ENCODE results near the gene TOR2A. TPM values are rescaled to one million over a fixed set of nuclear protein-coding genes. Genes with fewer than 3 reads are reported as not detected.

TOR2A gene
- polyA plus RNA-seq, 3 donors, result 17.6 to 19.8 (median 18.6) TPM

GRCh38 chr9:127749090-127749787 lies 14.1 kb upstream of the TOR2A start:
- DNase-seq, result no peak

DNA sequence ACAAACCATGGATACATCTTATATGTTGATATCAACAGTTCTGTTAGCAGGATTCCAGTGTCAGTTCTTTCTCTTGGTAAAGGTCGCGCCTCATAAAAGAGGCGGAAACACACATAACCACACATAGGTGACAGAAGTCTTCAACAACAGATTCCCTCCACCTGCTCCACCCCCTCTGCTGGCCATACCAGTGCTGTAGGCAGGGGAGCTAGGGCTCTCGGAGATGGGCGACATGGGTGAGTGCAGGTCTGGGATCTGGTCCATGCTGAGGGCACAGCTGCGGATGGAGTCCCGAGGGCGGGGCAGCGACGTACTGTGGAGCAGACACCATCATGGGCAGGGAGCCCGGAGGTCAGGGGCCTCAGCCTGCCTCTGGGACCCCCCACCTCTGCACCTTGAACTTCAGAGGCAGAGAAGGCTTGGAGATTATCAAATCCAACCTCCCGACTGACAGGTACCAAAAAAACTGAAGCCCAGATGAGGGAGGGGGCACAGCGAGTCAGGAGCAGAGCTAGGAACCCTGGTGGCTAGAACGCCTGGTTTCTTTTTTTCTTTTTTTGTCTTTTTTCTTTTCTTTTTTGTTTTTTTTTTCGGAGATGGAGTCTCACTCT lies 12.0 kb upstream of the TOR2A start:
- DNase-seq, result no peak

DNA sequence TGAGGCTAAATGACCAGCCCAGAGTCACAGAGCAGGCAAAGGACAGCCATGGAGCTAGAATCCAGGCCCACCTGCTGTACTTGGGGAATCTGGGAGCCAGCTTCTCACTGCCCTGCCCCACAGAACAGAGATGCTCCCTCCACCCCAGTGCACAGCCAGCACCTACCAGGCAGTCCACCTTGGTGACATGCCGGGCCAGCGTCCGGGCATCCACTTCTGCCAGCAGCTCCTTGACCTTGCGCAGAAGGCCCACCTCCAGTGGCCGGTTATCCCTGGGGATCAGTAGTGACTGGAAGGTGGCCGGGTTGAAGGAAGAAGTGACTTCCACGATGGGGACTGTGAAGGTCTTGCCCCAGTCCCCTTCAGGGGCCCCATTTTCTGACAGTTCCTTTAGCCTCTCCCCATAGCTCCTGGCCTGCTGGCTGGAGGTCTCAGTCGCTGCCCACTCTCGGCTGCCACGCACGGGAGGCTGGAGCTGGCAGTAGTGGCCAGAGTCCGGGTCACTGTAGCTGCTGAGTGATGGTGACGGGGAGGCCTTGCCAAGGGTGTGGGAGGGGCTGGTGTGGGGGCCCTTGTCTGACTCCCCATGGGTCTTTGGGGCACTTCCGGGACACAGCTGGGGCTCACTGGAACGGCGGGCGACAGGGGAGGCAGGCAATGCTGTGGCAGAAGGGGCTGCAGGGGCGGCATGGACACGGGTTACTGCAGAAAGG lies 9.5 kb upstream of the TOR2A start:
- no peak for DNase-seq

DNA sequence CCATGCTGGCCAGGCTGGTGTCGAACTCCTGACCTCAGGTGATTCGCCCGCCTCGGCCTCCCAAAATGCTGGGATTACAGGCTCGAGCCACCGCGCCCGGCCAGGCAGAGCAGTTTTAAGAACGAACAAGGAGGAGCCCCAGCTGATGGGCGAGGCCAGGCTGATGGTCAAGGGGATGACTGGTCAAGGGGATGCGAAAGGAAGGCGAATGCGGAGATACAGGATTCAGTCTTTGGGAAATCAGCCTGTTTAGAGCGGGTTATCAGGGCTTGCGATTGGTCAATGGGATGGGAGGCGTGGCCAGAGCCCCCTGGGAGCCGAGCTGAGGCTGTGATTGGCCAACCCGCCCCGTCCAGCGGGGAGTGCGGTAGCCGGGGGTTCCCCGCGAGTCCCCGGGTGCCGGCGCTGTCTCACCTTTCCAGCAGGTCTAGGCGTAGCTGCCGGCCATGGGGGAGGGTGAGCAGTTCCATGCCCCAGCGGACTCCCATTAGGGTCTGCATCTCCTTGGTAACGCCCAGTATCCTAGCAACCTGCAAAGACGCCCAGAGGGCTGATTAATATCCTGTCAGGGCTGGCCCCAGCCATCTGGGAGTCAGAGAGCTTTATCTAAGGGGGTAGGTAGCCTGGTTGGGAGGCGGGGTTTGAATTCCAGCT lies 7.5 kb upstream of the TOR2A start:
- peak; percentile 90 for DNase-seq

DNA sequence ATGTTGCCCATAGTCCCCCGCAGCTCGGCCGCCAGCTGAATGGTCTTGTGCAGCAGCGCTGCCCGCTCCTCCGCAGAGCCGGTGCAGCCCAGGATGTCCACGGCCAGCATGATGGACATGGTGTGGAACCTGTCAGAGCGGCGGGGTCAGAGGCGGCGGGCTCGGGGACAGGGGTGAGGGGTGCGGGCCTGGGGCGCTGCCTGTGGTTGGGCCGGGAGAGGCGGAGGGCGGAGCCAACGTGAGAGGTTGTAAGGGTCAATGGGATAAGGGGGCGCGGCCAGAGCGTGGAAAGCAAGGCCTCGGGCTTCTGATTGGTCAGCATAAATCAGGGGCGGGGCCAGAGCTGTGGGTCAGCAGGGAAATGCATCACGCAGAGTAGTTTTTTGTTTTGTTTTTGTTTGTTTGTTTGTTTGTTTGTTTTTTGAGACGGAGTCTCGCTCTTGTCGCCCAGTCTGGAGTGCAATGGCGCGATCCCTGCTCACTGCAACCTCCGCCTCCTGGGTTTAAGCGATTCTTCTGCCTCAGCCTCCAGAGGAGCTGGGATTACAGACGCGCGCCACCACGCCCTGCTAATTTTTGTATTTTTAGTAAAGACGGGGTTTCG lies 6.8 kb upstream of the TOR2A start:
- peak; percentile 75 for DNase-seq

GRCh38 chr9:127739614-127740330 lies 4.7 kb upstream of the TOR2A start:
- DNase-seq, result no peak

DNA sequence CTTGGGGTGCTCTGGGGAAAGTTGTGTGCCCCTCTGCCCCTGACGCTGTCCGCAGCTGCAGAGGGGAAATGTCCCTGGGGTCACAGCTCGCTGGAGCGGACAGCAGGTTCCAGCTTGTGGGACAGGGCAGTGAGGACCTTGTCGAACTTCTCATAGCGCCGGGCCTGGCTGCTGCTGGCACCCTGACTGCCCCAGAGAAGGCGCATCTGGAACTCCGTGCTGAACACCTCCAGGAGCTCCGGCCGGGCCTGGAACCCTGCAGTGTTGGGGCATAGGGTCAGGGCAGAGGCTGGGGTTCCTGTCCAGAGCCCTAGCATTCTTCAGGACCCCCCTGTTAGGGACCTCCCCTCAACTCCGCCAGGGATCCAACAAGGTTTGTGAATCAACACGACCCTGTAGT lies 3.6 kb upstream of the TOR2A start:
- no peak for DNase-seq

DNA sequence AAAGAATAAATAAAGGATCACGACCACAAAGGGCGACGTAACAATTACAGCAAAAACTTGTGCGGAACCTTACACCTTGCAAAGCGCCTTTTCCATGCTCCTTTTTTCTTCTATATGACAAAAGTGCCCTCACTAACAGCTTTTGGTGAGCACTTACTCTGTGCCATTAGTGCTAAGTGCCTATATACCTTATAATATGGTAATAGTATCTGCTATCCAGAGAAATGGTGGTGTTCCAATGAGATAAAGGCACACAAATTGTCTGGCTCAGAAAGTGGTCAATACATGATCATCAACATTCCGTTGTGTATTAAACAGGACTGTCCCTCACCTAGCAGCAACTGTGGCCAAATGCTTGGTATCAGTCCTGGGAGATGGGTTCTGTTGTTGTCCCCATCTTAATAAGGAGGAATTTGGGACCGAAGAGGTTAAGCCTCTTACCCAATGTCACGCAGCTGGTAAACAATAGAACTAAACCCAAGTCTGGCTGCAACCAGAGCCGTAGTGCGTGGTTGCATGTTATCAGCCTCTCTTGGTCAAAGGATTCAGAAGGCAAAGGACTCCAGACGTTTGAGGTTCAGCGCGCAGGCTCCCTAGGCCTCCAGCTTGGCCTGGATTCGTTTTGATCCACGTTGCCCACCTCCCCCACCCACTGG lies 564 bp upstream of the TOR2A start:
- DNase-seq, result no peak

- no peak for DNase-seq
Measured at GRCh38 chr9:127734247-127734746, 797 bp downstream of the TOR2A start.

GRCh38 chr9:127733614-127734013 lies 1.5 kb downstream of the TOR2A start:
- DNase-seq, result no peak

DNA sequence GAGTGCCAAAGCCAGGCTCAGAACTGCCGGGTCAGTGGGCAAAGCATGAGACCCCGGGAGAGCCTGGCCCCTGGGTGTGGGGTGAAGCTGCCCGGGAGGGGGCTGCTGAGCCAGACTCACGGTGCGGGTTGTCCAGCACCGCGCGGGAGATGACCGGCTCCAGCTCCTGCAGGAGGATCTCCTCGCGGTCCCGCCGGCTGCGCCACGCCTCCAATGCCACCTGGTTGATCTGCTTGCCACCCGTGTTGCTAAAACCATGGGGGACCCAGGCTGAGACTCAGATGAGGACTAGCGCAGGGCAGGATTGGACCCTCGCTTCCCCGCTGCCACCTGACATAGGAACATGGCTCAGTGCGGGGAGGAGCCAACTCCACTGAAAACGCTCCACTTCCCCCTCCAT lies 2.6 kb downstream of the TOR2A start:
- DNase-seq, result no peak

- no peak for DNase-seq
Measured at GRCh38 chr9:127731938-127732337, 3.2 kb downstream of the TOR2A start.

DNA sequence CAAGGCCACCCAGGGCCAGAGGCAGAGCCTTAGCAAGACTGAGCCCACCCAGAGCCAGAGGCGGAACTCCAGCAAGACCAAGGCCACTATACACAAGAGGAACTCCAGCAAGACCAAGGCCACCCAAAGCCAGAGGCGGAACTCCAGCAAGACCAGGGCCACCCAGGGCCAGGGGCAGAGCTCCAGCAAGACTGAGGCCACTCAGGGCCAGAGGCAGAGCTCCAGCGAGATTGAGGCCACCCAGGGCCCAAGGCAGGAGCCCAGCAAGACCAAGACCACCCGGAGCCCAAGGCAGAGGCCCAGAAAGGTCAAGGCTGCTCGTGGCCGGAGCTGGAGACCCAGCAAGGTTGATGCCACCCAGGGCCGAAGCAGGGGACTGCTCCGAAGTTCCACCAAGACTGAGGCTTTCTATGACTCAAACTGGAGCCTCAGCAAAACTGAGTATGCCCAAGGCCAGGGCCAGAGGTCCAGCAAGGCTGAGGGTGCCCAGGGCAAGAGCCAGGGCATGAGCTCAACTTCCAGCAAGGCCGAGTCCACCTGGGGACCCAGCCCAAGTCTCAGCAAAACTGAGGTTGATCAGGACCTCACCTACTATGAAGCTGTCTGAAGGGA lies 4.2 kb downstream of the TOR2A start:
- DNase-seq, result no peak

DNA sequence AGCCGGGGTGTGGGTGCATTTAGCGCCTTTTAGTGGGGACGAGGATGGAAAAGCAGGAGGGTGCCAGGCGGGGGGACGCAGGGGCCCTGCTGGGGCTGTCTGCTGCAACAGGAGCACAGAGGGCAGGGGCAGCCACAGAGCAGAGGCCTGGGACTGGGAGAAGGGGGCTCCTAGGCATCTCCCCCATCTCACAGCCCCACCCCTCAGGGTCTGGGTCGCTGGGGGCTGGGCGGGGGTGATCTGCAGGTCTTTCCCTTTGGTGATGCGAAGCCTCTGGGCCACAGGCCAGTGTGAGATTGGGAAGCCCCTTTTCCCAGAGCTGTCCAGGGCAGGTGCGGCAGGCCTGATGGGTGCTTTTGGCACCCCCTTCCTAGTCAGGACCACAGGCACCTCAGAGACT lies 4.8 kb downstream of the TOR2A start:
- DNase-seq, result no peak

GRCh38 chr9:127729522-127730256 lies 5.4 kb downstream of the TOR2A start:
- DNase-seq, result no peak

GRCh38 chr9:127728808-127729207 lies 6.3 kb downstream of the TOR2A start:
- no peak for DNase-seq

- no peak for DNase-seq
Measured at GRCh38 chr9:127726871-127727270, 8.2 kb downstream of the TOR2A start.

DNA sequence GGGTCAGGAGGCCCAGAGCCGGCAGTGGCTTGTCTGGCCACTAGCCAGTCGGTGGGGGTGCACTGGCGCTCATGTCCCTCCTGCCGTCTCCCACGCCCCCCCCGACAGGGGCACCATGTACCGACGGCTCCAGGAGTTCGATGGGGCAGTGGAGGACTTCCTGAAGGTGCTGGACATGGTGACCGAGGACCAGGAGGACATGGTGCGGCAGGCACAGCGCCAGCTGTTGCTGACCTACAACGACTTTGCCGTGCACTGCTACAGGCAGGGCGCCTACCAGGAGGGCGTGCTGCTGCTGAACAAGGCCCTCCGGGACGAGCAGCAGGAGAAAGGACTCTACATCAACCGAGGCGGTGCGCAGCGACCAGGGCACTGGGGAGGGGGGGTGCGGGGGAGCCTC lies 11.1 kb downstream of the TOR2A start:
- no peak for DNase-seq

DNA sequence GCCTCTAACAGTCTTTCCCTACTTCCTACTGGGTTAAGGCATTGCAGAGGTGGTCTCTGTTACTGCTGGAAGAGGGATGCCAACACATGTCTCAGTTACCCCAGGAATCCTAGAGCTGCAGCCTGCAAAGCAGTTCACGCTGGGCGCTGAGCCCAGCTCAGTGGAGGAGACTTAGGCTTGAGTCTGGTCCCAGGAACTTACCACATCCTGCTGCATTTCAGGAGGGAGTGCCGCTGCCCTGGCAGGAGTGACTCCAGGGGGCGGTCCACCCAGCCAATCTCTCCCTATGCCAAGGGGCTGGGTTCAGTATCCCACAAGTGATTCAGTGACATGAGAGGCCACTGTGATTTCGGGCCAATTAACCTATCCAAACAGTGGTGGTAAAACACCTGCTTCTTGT lies 11.7 kb downstream of the TOR2A start:
- no peak for DNase-seq

DNA sequence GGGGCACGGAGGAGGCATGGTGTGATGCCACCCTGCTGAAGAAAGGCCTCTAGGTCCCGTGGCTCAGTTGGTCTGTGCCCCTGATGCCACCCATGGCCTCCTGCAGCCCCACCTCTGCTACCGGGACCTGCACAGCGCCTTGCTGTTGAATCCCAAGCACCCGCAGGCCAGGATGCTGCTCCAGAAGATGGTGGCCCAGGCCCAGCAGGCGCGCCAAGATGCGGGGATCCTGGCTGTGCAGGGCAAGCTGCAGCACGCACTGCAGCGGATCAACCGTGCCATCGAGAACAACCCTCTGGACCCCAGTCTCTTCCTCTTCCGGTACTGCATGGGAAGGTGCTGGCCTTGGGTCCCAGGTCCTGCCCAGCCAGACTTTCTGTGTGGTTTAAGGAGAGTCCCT lies 12.1 kb downstream of the TOR2A start:
- no peak for DNase-seq
